B cell (primary cell): Measurements from ENCODE around the gene ATR. TPM values are rescaled to one million over a fixed set of nuclear protein-coding genes. Genes with fewer than 3 reads are reported as not detected.
"Not testable (repeated sequence)": the region's sequence is repeated elsewhere in the genome, so short reads cannot be mapped to it uniquely, and the experiment has no call there.

Experiments used
- ATAC-seq: fragments of 200-7000 bp; cut with Tn5 transposase; one replicate; pipeline ENCODE4 v1.10.0; 2021; ENCODE audit warnings: low read depth, mild to moderate bottlenecking, moderate number of reproducible peaks, moderate library complexity
- CTCF ChIA-PET: fragments of 350-600 bp; sonication (Branson Sonifier 250); formaldehyde crosslinking; loops from one replicate; lab custom pipeline; 2021; ENCODE audit warnings: antibody characterized with exemption, inconsistent platforms; lab: Charles Lee
- POLR2A ChIA-PET: fragments of 350-600 bp; sonication (Branson Sonifier 250); formaldehyde crosslinking; loops from one replicate; lab custom pipeline; 2021; ENCODE audit warnings: antibody characterized with exemption; lab: Charles Lee
- DNase-seq: peaks from one replicate; pipeline ENCODE4 v3.0.0; 2013
- H2AFZ ChIP-seq: 2 replicates; pipeline ENCODE4 v1.6.1; 2012; ENCODE audit warnings: mild to moderate bottlenecking, low read depth, low read length; ENCODE audit not compliant: insufficient read depth, poor library complexity, severe bottlenecking
- H3K27ac ChIP-seq, 2 donors: 1 replicate in 1 of 2; 2 replicates in 1 of 2; pipeline ENCODE4 v1.5.1; 2012 to 2013; ENCODE audit warnings: low read length in 2 of 2, mild to moderate bottlenecking in 2 of 2, moderate library complexity in 1 of 2
- H3K27me3 ChIP-seq, 4 experiments: fragments of 200-600 bp in 1 of 4; sonication (generic) in 1 of 4; replicated peaks in 1 of 4; 1 replicate in 2 of 4; 2 replicates in 2 of 4; pipeline versions ENCODE4 v1.6.1 to v1.7.0; 2013 to 2016; ENCODE audit warnings: low read length in 3 of 4, mild to moderate bottlenecking in 2 of 4, mixed read lengths in 1 of 4, moderate library complexity in 1 of 4; ENCODE audit not compliant: insufficient read depth in 4 of 4, control insufficient read depth in 3 of 4; ENCODE audit errors: control extremely low read depth in 1 of 4
- H3K36me3 ChIP-seq, 2 experiments: replicated peaks in 1 of 2; 1 replicate in 1 of 2; 2 replicates in 1 of 2; pipeline versions ENCODE4 v1.6.1 to v1.7.1; 2013; ENCODE audit warnings: low read length in 1 of 2; ENCODE audit not compliant: insufficient read depth in 2 of 2, control insufficient read depth in 1 of 2; ENCODE audit errors: control extremely low read depth in 1 of 2, extremely low read depth in 1 of 2
- H3K4me1 ChIP-seq, 2 donors: fragments of 200-600 bp in 1 of 2; sonication (generic) in 1 of 2; 1 replicate in 1 of 2; 2 replicates in 1 of 2; pipeline versions ENCODE4 v1.5.1 to v1.6.1; 2013 to 2017; ENCODE audit warnings: low read length in 2 of 2; ENCODE audit not compliant: control insufficient read depth in 2 of 2, insufficient read depth in 2 of 2
- H3K4me2 ChIP-seq: replicated peaks from 2 replicates; pipeline ENCODE3; 2012; ENCODE audit warnings: mild to moderate bottlenecking, low read depth, low read length; ENCODE audit not compliant: poor library complexity, severe bottlenecking
- H3K4me3 ChIP-seq, 5 experiments: fragments of 200-600 bp in 1 of 5; sonication (generic) in 1 of 5; 1 replicate in 3 of 5; 2 replicates in 2 of 5; pipeline versions ENCODE4 v1.5.1 to v1.7.0; 2011 to 2016; ENCODE audit warnings: low read length in 4 of 5, mild to moderate bottlenecking in 4 of 5, low read depth in 2 of 5, control low read depth in 1 of 5, moderate library complexity in 1 of 5; ENCODE audit not compliant: insufficient read depth in 1 of 5; ENCODE audit errors: control extremely low read depth in 1 of 5, extremely low read depth in 1 of 5
- H3K79me2 ChIP-seq: fragments of 200-600 bp; sonication (generic); one replicate; pipeline ENCODE4 v1.6.0; 2016; ENCODE audit warnings: low read length; ENCODE audit not compliant: control insufficient read depth, insufficient read depth
- H3K9ac ChIP-seq: fragments of 200-600 bp; sonication (generic); 2 replicates; pipeline ENCODE4 v1.6.1; 2017; ENCODE audit warnings: mild to moderate bottlenecking, low read length, moderate library complexity
- H3K9me3 ChIP-seq, 3 donors: one replicate each; pipeline versions ENCODE4 v1.6.1 to v1.7.1; 2013; ENCODE audit warnings: low read length in 2 of 3; ENCODE audit not compliant: control insufficient read depth in 2 of 3, insufficient read depth in 1 of 3; ENCODE audit errors: control extremely low read depth in 1 of 3
- H4K20me1 ChIP-seq: 2 replicates; pipeline ENCODE4 v1.6.0; 2012; ENCODE audit warnings: mild to moderate bottlenecking, low read length; ENCODE audit not compliant: insufficient read depth, control insufficient read depth, poor library complexity, severe bottlenecking
- H3K27ac Mint-ChIP-seq: one replicate; pipeline ENCODE4 v1.8.0; 2021; ENCODE audit warnings: mixed read lengths
- H3K27me3 Mint-ChIP-seq: one replicate; pipeline ENCODE4 v1.8.0; 2021; ENCODE audit warnings: mixed read lengths
- H3K4me1 Mint-ChIP-seq: one replicate; pipeline ENCODE4 v1.8.0; 2021; ENCODE audit warnings: mixed read lengths
- H3K4me3 Mint-ChIP-seq: one replicate; pipeline ENCODE4 v1.8.0; 2021; ENCODE audit warnings: mixed read lengths
- H3K9me3 Mint-ChIP-seq: one replicate; pipeline ENCODE4 v1.8.0; 2022; ENCODE audit warnings: mixed read lengths; ENCODE audit not compliant: insufficient read depth
- EZH2 ChIP-seq: IDR thresholded peaks from 2 replicates; pipeline ENCODE4 v1.6.1; 2012; ENCODE audit warnings: borderline replicate concordance, low read depth, mild to moderate bottlenecking, moderate library complexity, low read length; ENCODE audit not compliant: insufficient read depth, poor library complexity, severe bottlenecking
- WGBS: methylation state at CpG from one replicate; pipeline ENCODE4 v1.1.5; 2013; ENCODE audit warnings: missing lambda C conversion rate; ENCODE audit not compliant: insufficient coverage; 5-methylcytosine and 5-hydroxymethylcytosine counted together
- intact Hi-C: fragments of 100-400 bp; cut with micrococcal nuclease; formaldehyde crosslinking; loops from one replicate; pipeline ENCODE4 v1.10.0; 2022
- polyA plus RNA-seq: library from polyadenylated mRNA; depleted of rRNA; stranded (reverse); fragments of >200 nt; gene quantifications from 2 replicates; pipeline ENCODE4 v1.2.3, GENCODE V29; 2012
- total RNA-seq, 2 donors: library from RNA; stranded (reverse); fragments of 120-200 nt in 1 of 2; gene quantifications; 1 replicate in 1 of 2; 2 replicates in 1 of 2; pipeline versions ENCODE4 v1.2.3 to v1.2.4, GENCODE V29; 2013 to 2022
- TF ChIP-seq, protein P1 (sequence below): fragments of 200-600 bp; IDR thresholded peaks from one replicate; pipeline ENCODE4 v1.8.0; 2022; ENCODE audit warnings: antibody characterized with exemption, mild to moderate bottlenecking

ATR gene
- total and polyA plus RNA-seq, 2 donors (not counting 1 experiment from before 2014, with no cell fraction given), result 17.1 to 46.7 TPM

DNA sequence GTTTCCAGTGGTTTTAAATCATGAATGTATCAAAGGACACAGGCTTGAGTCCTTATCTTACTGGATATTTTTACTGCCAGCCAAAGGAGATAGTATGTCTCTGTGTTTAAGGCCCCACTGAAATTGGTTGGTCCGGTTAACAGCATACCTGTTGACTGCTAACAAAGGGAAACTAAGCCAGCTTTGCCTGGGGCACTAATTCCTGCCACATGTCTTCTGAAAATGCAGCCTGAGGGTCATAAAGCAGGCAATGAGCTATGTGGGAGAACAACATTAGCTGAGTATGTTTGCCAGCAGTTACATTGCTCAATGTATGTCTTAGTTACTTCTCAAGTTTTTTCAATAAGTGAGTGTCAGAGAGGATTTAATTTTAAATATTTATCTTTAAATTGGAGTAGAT, 30.1 kb upstream of the ATR start:
- Mint-ChIP-seq H3K27me3 (no peaks in the 10 kb centered on the region), H3K4me3 (no peak overlapping the region), H3K27ac (no peak overlapping the region), H3K4me1 (no peaks in the 10 kb centered on the region), H3K9me3 (no peaks in the 10 kb centered on the region)
- Histone ChIP-seq H2AFZ (no peak overlapping the region), H3K4me3 (no peak overlapping the region), H3K4me1 (no peaks in the 10 kb centered on the region), H3K9me3 (no peaks in the 10 kb centered on the region), H3K36me3 (no peaks in the 10 kb centered on the region), H3K27ac (no peak overlapping the region), H3K79me2 (no peaks in the 10 kb centered on the region), H3K9ac (no peak overlapping the region), H4K20me1 (no peaks in the 10 kb centered on the region), H3K4me2 (no peak overlapping the region), H3K27me3 (no peaks in the 10 kb centered on the region)
- WGBS, result 100% methylated on average over 1 of the region's 1 CpG
- POLR2A ChIA-PET, result no interaction called here
- CTCF ChIA-PET, result interaction anchor here (1.2 kb wide), 1 partner anchor 11 kb away, joined by 3 read pairs; no protein-coding TSS in a partner anchor
- TF ChIP-seq EZH2, result no peak
- TF ChIP-seq, protein P1, sequence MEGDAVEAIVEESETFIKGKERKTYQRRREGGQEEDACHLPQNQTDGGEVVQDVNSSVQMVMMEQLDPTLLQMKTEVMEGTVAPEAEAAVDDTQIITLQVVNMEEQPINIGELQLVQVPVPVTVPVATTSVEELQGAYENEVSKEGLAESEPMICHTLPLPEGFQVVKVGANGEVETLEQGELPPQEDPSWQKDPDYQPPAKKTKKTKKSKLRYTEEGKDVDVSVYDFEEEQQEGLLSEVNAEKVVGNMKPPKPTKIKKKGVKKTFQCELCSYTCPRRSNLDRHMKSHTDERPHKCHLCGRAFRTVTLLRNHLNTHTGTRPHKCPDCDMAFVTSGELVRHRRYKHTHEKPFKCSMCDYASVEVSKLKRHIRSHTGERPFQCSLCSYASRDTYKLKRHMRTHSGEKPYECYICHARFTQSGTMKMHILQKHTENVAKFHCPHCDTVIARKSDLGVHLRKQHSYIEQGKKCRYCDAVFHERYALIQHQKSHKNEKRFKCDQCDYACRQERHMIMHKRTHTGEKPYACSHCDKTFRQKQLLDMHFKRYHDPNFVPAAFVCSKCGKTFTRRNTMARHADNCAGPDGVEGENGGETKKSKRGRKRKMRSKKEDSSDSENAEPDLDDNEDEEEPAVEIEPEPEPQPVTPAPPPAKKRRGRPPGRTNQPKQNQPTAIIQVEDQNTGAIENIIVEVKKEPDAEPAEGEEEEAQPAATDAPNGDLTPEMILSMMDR, result no peak
- ATAC-seq (no peak), DNase-seq (no peak)
- intact Hi-C loops, result no loop called here

DNA sequence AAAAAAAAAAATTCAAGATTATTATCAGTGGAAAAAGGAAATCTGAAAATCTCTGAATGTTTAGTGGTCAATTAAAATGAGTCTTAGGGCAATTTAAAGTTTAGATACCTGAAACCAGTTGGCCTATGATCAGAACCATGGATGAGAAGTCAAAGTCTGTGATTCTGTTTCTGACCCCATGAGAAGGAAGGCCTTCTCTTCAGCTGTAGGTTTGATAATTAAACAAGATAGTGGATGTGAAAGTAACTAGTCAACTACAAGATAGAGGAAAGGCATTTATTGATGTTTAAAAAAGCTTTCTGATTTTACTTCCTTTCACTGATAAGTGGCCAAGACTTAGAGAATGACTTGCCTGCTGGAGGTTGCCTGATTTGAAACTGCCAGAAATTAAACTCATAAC, 26.4 kb upstream of the ATR start:
- H3K4me2 ChIP-seq, result no peak overlapping the region
- ATAC-seq (no peak), DNase-seq (no peak)
- H3K4me3 Mint-ChIP-seq, result no peak overlapping the region
- intact Hi-C loops, result no loop called here
- no peaks in the 10 kb centered on the region for H3K27me3 Mint-ChIP-seq
- TF ChIP-seq, protein P1, result no peak
- TF ChIP-seq EZH2, result no peak
- no peaks in the 10 kb centered on the region for H3K27me3 ChIP-seq
- no peaks in the 10 kb centered on the region for H3K4me1 ChIP-seq
- POLR2A ChIA-PET, result no interaction called here
- no peak overlapping the region for H3K27ac Mint-ChIP-seq
- H2AFZ ChIP-seq, result no peak overlapping the region
- no peaks in the 10 kb centered on the region for H3K36me3 ChIP-seq
- CTCF ChIA-PET, result no interaction called here
- no peaks in the 10 kb centered on the region for H4K20me1 ChIP-seq
- H3K9ac ChIP-seq, result no peak overlapping the region
- H3K9me3 Mint-ChIP-seq, result no peaks in the 10 kb centered on the region
- H3K4me1 Mint-ChIP-seq, result no peaks in the 10 kb centered on the region
- no peaks in the 10 kb centered on the region for H3K79me2 ChIP-seq
- no peaks in the 10 kb centered on the region for H3K9me3 ChIP-seq
- no peak overlapping the region for H3K4me3 ChIP-seq
- no peak overlapping the region for H3K27ac ChIP-seq

DNA sequence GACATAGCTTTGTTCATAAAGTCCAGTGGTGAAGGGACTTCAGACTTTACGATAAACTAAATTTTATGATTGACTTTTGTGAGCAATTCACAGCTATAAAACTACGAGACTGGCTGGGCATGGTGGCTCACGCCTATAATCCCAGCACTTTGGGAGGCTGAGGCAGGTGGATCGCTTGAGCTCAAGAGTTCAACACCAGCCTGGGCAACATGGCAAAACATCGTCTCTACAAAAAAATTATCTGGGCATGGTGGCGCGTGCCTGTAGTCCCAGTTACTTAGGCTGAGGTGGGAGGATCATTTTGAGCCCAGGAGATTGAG, 24.8 kb upstream of the ATR start:
- H3K9me3 ChIP-seq, H2AFZ ChIP-seq, H3K27me3 ChIP-seq, H3K4me3 ChIP-seq, H3K36me3 ChIP-seq, intact Hi-C loops, H3K9me3 Mint-ChIP-seq, H3K4me3 Mint-ChIP-seq, POLR2A ChIA-PET, H3K4me2 ChIP-seq, H3K4me1 ChIP-seq, H3K27ac ChIP-seq, H3K9ac ChIP-seq, H3K27ac Mint-ChIP-seq, H4K20me1 ChIP-seq, H3K4me1 Mint-ChIP-seq, H3K79me2 ChIP-seq, DNase-seq, ATAC-seq, H3K27me3 Mint-ChIP-seq, CTCF ChIA-PET: not testable (repeated sequence)
- 100% methylated on average over 5 of the region's 7 CpGs for WGBS
